K562 (cell line): ENCODE results near the gene ICA1. TPM values are rescaled to one million over a fixed set of nuclear protein-coding genes. Genes with fewer than 3 reads are reported as not detected.

Experiments used
- AFF1 ChIP-seq, 2 experiments: fragments of 450-650 bp; IDR thresholded peaks; 2 replicates each; pipeline ENCODE4 v1.6.1; 2018; ENCODE audit warnings: mild to moderate bottlenecking in 2 of 2, low read depth in 1 of 2; ENCODE audit not compliant: partially characterized antibody in 2 of 2
- CCAR2 ChIP-seq: fragments of 200-400 bp; formaldehyde crosslinking; IDR thresholded peaks from 2 replicates; pipeline ENCODE4 v1.6.1; 2017; ENCODE audit warnings: mild to moderate bottlenecking, low read depth, low read length
- IRF2 ChIP-seq: sonication (generic); formaldehyde crosslinking; IDR thresholded peaks from 2 replicates; pipeline ENCODE4 v1.8.1; 2022; ENCODE audit warnings: mild to moderate bottlenecking, missing genetic modification reagents
- KHSRP ChIP-seq: fragments of 450-650 bp; IDR thresholded peaks from 2 replicates; pipeline ENCODE4 v1.6.1; 2017
- PHF21A ChIP-seq: fragments of 450-650 bp; IDR thresholded peaks from 2 replicates; pipeline ENCODE4 v1.6.1; 2017; ENCODE audit warnings: low read depth, borderline replicate concordance
- PTRF ChIP-seq: fragments of 450-650 bp; IDR thresholded peaks from 2 replicates; pipeline ENCODE4 v1.6.1; 2016; ENCODE audit warnings: mild to moderate bottlenecking, missing genetic modification characterization, missing compliant biosample characterization
- RFX5 ChIP-seq: IDR thresholded peaks from 2 replicates; pipeline ENCODE4 v1.6.1; 2011; ENCODE audit warnings: low read depth, mild to moderate bottlenecking, improper control_type of control experiment, low read length
- STAT5B ChIP-seq: fragments of 250-450 bp; sonication (Bioruptor Pico); IDR thresholded peaks from 2 replicates; pipeline ENCODE4 v1.8.0; 2021; ENCODE audit warnings: mild to moderate bottlenecking, inconsistent platforms
- ZBTB7A ChIP-seq: IDR thresholded peaks from 2 replicates; pipeline ENCODE4 v1.6.1; 2011; ENCODE audit warnings: low read depth, mild to moderate bottlenecking, low read length, moderate library complexity, borderline replicate concordance; ENCODE audit not compliant: control insufficient read depth
- ZKSCAN8 ChIP-seq: fragments of 200-800 bp; sonication (Bioruptor generic); IDR thresholded peaks from 2 replicates; pipeline ENCODE4 v1.6.1; 2016; ENCODE audit warnings: missing genetic modification characterization, missing compliant biosample characterization
- ZNF41 ChIP-seq: fragments of 250-450 bp; sonication (Bioruptor Pico); conservative IDR thresholded peaks from 2 replicates; pipeline ENCODE4 v1.4.0; 2020; ENCODE audit warnings: mild to moderate bottlenecking
- ZNF518B ChIP-seq: fragments of 250-450 bp; sonication (Bioruptor Pico); IDR thresholded peaks from 2 replicates; pipeline ENCODE4 v1.5.0; 2021; ENCODE audit warnings: mild to moderate bottlenecking, moderate library complexity
- polyA plus RNA-seq, 8 experiments: library from polyadenylated mRNA; depleted of rRNA in 4 of 8; stranded (reverse) in 5 of 8; unstranded in 3 of 8; fragments of >200 nt; fragmentation: Nextera tagmentation in 2 of 8; fragmentation: Illumina TruSeq in 1 of 8; extraction: Ambion mirVana in 2 of 8; extraction: Trizol in 1 of 8; gene quantifications; 2 replicates each; pipeline versions ENCODE4 v1.2.1 to v1.2.3, GENCODE V29; 2011 to 2014; ENCODE audit warnings: inconsistent platforms in 1 of 8, missing spikeins in 1 of 8
- total RNA-seq, 7 experiments: library from RNA; depleted of rRNA in 6 of 7; stranded (reverse); fragments of >200 nt in 6 of 7; fragmentation: Illumina TruSeq in 2 of 7; extraction: Trizol in 2 of 7; gene quantifications; 2 replicates each; pipeline versions ENCODE4 v1.2.1 to v1.2.3, GENCODE V29; 2011 to 2021; ENCODE audit warnings: low replicate concordance in 1 of 7
- TF ChIP-seq, protein P1 (sequence below): fragments of 450-650 bp; IDR thresholded peaks from 2 replicates; pipeline ENCODE4 v1.6.1; 2016
- TF ChIP-seq, protein P2 (sequence below): fragments of 450-650 bp; IDR thresholded peaks from 2 replicates; pipeline ENCODE4 v1.6.1; 2018; ENCODE audit warnings: mild to moderate bottlenecking, low read depth; ENCODE audit not compliant: partially characterized antibody

Gene ICA1
- total and polyA plus RNA-seq, 9 of the 15 experiments (the other 6 are each of a cell fraction or from before 2014, with no cell fraction given): 7.1 to 22.3 (median 16.4) TPM

DNA sequence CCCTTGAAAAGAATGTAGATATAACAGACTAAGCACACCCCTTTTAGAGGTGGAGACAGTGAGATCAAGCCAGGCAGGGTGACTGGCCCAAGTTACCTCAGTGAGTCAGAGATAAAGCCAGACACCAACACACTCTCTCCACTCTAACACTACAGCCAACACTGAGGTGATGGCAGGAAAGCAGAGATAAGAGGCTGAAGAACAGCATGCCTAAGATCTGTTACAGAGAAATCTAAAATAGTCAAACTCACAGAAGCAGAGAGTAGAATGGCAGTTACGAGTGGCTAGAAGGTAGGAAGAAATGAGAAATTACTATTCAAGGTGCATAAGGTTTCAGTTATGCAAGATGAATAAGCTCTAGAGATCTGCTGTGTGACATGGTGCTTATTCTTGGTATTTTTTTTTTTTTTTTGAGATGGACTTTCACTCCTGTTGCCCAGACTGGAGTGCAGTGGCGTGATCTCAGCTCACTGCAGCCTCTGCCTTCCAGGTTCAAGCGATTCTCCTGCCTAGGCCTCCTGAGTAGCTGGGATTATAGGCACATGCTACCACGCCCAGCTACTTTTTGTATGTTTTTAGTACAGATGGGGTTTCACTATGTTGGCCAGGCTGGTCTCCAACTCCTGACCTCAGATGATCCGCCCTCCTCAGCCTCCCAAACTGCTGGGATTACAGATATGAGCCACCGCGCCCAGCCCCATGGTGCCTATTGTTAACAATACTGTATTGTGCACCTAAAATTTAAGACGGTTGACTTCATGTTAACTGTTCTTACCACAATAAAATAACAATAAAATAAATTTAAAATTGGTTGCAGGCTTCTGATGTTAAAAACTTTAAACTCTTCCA, 28.7 kb downstream of the ICA1 start (continued):
- TF ChIP-seq ZNF518B (CRISPR knock-in tag) (no peak), ZBTB7A (no peak), PTRF (tag) (0 out of 2 replicates have a peak, but pooled peaks have one; percentile 37), STAT5B (CRISPR knock-in tag) (no peak), PHF21A (no peak), ZKSCAN8 (CRISPR knock-in tag) (peak; percentile 21; the same call in 1 of the 2 replicates), ZNF41 (CRISPR knock-in tag) (no peak), RFX5 (no peak), AFF1 (IDR thresholded peaks at IDR 0.05; ENCODE audit: low read depth in 1 of 2, partially characterized antibody in 2 of 2) (peak in 1 of 2 experiments; percentile 62), KHSRP (no peak), IRF2 (no peak), CCAR2 (no peak)
- TF ChIP-seq, protein P1, sequence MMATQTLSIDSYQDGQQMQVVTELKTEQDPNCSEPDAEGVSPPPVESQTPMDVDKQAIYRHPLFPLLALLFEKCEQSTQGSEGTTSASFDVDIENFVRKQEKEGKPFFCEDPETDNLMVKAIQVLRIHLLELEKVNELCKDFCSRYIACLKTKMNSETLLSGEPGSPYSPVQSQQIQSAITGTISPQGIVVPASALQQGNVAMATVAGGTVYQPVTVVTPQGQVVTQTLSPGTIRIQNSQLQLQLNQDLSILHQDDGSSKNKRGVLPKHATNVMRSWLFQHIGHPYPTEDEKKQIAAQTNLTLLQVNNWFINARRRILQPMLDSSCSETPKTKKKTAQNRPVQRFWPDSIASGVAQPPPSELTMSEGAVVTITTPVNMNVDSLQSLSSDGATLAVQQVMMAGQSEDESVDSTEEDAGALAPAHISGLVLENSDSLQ: peak; percentile 57
- TF ChIP-seq, protein P2, sequence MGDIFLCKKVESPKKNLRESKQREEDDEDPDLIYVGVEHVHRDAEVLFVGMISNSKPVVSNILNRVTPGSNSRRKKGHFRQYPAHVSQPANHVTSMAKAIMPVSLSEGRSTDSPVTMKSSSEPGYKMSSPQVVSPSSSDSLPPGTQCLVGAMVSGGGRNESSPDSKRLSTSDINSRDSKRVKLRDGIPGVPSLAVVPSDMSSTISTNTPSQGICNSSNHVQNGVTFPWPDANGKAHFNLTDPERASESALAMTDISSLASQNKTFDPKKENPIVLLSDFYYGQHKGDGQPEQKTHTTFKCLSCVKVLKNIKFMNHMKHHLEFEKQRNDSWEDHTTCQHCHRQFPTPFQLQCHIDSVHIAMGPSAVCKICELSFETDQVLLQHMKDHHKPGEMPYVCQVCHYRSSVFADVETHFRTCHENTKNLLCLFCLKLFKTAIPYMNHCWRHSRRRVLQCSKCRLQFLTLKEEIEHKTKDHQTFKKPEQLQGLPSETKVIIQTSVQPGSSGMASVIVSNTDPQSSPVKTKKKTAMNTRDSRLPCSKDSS: no peak
